ENCODE results near the gene TUBG2. TPM values are rescaled to one million over a fixed set of nuclear protein-coding genes. Genes with fewer than 3 reads are reported as not detected.

Gene TUBG2
- total RNA-seq, 2 experiments from 2014 or later = 10.4 to 23.4 TPM

DNA sequence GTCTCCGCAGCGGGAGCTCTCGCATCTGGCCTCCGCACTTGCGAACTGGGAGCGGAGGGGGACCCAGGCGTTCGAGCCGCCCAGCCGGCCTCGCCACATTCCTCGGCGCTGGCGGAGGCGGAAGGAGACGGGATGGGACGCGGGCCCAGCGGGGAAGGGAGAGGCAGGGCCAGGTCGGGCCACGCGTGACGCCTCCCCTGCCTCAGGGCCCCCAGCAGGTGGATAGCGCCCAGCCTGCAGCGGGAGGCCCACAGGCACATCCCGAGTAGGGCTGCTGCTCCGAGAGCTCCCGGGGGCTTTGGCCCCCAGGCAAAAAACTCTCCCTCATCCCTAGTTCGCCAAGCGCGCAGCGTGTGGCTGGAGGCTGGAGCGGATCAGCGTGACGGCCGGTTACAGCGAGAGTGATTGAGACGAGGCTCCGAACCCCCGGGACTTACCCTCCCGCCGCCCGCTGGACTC lies 16.9 kb downstream of the TUBG2 start:
- intact Hi-C loops (cut with micrococcal nuclease; ENCODE audit: unreplicated experiment) = loop anchor here (2.0 kb wide), 1 partner anchor 17 kb away; the partner anchor contains the start of gene TUBG2
- Histone ChIP-seq H3K27ac (ENCODE audit: low read depth, low read length, poor library complexity, severe bottlenecking) (peak overlapping the region; percentile 26), H3K36me3 (ENCODE audit: insufficient read depth, low read length) (peaks cover under 1% of the 10 kb centered on the region; the same call in 1 of the 2 replicates), H3K9me2 (ENCODE audit: insufficient read depth, low read length) (no peaks in the 10 kb centered on the region), H3K4me3 (ENCODE audit: low read depth, low read length, poor library complexity, severe bottlenecking) (peak overlapping the region; percentile 82), H3K9me3 (ENCODE audit: low read length) (no peaks in the 10 kb centered on the region), H3K79me2 (ENCODE audit: insufficient read depth, low read depth, low read length) (no peaks in the 10 kb centered on the region), H4K20me1 (ENCODE audit: insufficient read depth, low read length) (no peaks in the 10 kb centered on the region), H3K4me2 (ENCODE audit: low read length) (peak overlapping the region; percentile 89), H3K4me1 (ENCODE audit: insufficient read depth, low read length, poor library complexity, severe bottlenecking) (peaks cover 56% of the 10 kb centered on the region), H2AFZ (ENCODE audit: low read length) (peak overlapping the region; percentile 38; the same call in 1 of the 2 replicates)
- ChIA-PET POLR2A (interaction anchor here (0.7 to 2.5 kb wide), 5 partner anchors 58 to 98 kb away, joined by 3 to 9 read pairs (median 8); partner anchors contain the start of gene PSMC3IP), CTCF (ENCODE audit: unreplicated experiment) (interaction anchor here (2.3 kb wide), 1 partner anchor 98 kb away, joined by 8 read pairs; no protein-coding TSS in a partner anchor)
- TF ChIP-seq, protein P1, sequence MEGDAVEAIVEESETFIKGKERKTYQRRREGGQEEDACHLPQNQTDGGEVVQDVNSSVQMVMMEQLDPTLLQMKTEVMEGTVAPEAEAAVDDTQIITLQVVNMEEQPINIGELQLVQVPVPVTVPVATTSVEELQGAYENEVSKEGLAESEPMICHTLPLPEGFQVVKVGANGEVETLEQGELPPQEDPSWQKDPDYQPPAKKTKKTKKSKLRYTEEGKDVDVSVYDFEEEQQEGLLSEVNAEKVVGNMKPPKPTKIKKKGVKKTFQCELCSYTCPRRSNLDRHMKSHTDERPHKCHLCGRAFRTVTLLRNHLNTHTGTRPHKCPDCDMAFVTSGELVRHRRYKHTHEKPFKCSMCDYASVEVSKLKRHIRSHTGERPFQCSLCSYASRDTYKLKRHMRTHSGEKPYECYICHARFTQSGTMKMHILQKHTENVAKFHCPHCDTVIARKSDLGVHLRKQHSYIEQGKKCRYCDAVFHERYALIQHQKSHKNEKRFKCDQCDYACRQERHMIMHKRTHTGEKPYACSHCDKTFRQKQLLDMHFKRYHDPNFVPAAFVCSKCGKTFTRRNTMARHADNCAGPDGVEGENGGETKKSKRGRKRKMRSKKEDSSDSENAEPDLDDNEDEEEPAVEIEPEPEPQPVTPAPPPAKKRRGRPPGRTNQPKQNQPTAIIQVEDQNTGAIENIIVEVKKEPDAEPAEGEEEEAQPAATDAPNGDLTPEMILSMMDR (conservative IDR thresholded peaks at IDR 0.05; ENCODE audit: low read length) = no peak
- DNase-seq (ENCODE audit: low spot score) = peak; percentile 27
- no TSS peak for BruUV-seq (replicated peaks)

- Histone ChIP-seq H3K36me3 (ENCODE audit: insufficient read depth, low read length) (no peaks in the 10 kb centered on the region; the same call in 1 of the 2 replicates), H3K79me2 (ENCODE audit: insufficient read depth, low read depth, low read length) (no peaks in the 10 kb centered on the region), H3K9me2 (ENCODE audit: insufficient read depth, low read length) (no peaks in the 10 kb centered on the region), H3K4me3 (ENCODE audit: low read depth, low read length, poor library complexity, severe bottlenecking) (peak within 1 kb of the TSS; percentile 82), H3K4me2 (ENCODE audit: low read length) (peak within 1 kb of the TSS; percentile 97), H2AFZ (ENCODE audit: low read length) (peak within 1 kb of the TSS; percentile 45; the same call in 1 of the 2 replicates), H3K9me3 (ENCODE audit: low read length) (no peaks in the 10 kb centered on the region), H3K27ac (ENCODE audit: low read depth, low read length, poor library complexity, severe bottlenecking) (peak within 1 kb of the TSS; percentile 68), H4K20me1 (ENCODE audit: insufficient read depth, low read length) (no peaks in the 10 kb centered on the region), H3K4me1 (ENCODE audit: insufficient read depth, low read length, poor library complexity, severe bottlenecking) (peaks cover 61% of the 10 kb centered on the region)
- ChIA-PET CTCF (ENCODE audit: unreplicated experiment) (interaction anchor here (0.5 to 2.3 kb wide), 2 partner anchors 49 to 98 kb away, joined by 3 to 8 read pairs; no protein-coding TSS in a partner anchor), POLR2A (interaction anchor here (0.7 to 2.5 kb wide), 7 partner anchors 17 to 113 kb away, joined by 3 to 9 read pairs (median 7); partner anchors contain the start of genes PSMC3IP and TUBG2)
- no TSS peak for BruUV-seq (replicated peaks)
- intact Hi-C loops (cut with micrococcal nuclease; ENCODE audit: unreplicated experiment) = no loop called here
- DNase-seq (ENCODE audit: low spot score) = peak; percentile 59
- TF ChIP-seq EZH2phosphoT487 (IDR thresholded peaks at IDR 0.05; ENCODE audit: borderline replicate concordance, low read depth, low read length) = no peak
- TF ChIP-seq, protein P1 (conservative IDR thresholded peaks at IDR 0.05; ENCODE audit: low read length) = no peak
Measured at GRCh38 chr17:42676424-42677011, 17.4 kb downstream of the TUBG2 start, which contains the start of gene PLEKHH3. TSS of gene PLEKHH3 (minus strand) at chr17:42676994. CDS start at chr17:42676563, 431 bp downstream.

Data from OCI-LY7 (cell line).